ENCODE results near the gene PGC. TPM values are rescaled to one million over a fixed set of nuclear protein-coding genes. Genes with fewer than 3 reads are reported as not detected.

Gene PGC
- polyA plus RNA-seq, 3 donors from 2014 or later = not detected

DNA sequence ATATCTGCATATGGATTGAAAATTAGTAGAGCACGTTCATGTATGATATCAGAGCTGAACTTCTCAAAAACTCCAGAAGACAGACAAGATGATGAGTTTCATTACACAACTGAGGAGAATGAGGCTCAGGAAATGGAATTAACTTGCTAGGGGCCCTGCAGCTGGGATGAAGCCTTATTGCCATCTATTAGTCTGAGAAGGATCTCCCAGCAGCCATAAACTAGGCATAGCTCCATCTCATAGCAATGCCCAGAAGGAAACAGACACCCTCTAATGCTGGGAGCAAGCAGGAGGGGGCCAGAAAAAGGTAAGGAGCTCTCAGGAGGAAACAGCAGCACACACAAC is 29.8 kb downstream of the PGC start:
- no peaks in the 10 kb centered on the region for H3K9me3 Mint-ChIP-seq
- peaks cover 59 to 75% of the 10 kb centered on the region in 2 donors for H3K4me1 Mint-ChIP-seq
- H3K27me3 Mint-ChIP-seq (ENCODE audit: low read depth in 3 of 3) = peaks cover 0 to 3% (median 0%) of the 10 kb centered on the region in 3 donors
- H3K36me3 Mint-ChIP-seq = no peaks in the 10 kb centered on the region
- peak overlapping the region; percentile 14 to 77 (median 71) for H3K27ac Mint-ChIP-seq
- peak overlapping the region in 1 of 5 donors; percentile 27 for H3K4me3 Mint-ChIP-seq
- DNase-seq = no peak

DNA sequence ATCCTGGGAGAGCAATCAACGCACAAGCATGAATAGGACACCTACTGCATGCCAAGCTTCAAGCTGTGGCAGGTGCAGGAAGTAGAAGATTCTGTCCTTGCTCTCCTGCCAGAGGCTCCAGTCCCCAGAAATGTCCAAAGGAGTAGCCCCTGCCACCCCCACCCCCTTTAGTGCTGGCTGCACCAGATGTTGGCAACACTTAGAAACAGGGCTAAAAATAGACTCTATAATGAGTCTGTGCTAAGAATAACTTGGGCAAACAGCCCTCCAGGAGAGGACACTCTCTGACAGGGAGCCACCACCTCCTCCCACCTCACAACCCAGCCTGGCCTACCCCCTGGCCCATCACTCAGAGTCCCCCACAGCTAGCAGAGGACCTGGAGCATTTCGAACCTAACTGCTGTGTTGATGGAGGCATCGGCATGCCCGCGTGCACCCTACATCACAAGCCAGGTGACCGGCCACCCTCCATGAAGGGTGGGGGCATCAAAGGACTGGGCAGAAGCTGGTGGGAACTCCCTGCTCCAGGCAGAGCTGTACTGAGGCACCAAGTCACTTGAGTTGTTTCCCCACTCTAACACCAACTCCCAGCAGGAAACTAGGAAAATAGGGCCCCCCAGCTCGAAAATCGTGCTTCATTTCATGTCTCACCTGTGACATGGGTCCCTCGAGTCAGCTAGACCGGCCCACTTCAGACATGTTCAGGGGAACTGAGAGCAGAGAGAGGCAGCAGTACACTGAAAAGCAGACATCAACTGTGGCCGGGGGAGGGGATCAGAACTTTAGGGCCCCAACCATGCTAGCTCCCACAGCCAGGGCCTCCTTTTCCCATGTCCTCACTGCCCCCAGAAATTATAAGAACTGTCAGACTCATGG is 30.4 kb downstream of the PGC start:
- peak overlapping the region; percentile 30 to 84 (median 79) for H3K27ac Mint-ChIP-seq
- no peaks in the 10 kb centered on the region for H3K36me3 Mint-ChIP-seq
- DNase-seq = no peak
- H3K27me3 Mint-ChIP-seq (ENCODE audit: low read depth in 3 of 3) = peaks cover 0 to 3% (median 0%) of the 10 kb centered on the region in 3 donors
- peaks cover 58 to 72% of the 10 kb centered on the region in 2 donors for H3K4me1 Mint-ChIP-seq
- H3K4me3 Mint-ChIP-seq = peak overlapping the region in 2 of 5 donors; percentile 24 to 33
- H3K9me3 Mint-ChIP-seq = no peaks in the 10 kb centered on the region

DNA sequence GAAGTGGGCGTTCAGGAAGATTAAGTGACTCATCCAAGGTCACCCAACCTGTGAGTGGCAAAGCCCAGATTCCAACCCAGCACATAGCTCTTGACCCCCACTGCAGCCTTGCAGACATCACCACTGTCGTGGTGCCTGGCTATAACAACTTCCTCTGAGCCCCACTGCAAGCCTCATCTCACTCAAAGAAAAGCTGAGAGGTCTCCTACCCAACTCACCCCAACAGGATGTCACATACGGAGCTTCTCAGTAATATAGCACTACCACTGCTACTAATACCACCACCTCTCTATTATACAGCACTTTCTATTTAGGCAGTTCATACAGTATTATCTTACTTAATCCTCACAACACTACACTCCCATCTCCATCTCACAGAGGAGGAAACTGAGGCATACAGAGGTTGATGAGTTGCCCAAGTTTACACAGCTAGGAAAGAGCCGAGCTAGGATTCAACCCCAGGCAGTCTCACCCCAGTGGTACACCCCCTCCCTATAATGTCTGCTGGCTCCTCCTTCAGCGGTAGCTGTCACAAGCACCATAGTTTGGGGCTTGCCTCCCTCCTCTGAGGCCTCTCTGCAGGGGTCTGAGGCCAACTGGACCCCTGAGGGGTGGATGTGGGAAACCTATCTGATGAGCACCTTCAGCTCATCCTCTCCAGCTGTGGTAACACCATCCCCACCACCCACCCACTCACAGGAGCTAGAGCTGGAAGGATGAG is 31.2 kb downstream of the PGC start:
- Mint-ChIP-seq H3K4me3 (peak overlapping the region; percentile 3 to 57 (median 33)), H3K9me3 (no peaks in the 10 kb centered on the region), H3K27me3 (ENCODE audit: low read depth in 3 of 3) (peaks cover 0 to 3% (median 0%) of the 10 kb centered on the region in 3 donors), H3K36me3 (no peaks in the 10 kb centered on the region), H3K27ac (peak overlapping the region; percentile 70 to 84 (median 80)), H3K4me1 (peaks cover 51 to 65% of the 10 kb centered on the region in 2 donors)
- no peak for DNase-seq

DNA sequence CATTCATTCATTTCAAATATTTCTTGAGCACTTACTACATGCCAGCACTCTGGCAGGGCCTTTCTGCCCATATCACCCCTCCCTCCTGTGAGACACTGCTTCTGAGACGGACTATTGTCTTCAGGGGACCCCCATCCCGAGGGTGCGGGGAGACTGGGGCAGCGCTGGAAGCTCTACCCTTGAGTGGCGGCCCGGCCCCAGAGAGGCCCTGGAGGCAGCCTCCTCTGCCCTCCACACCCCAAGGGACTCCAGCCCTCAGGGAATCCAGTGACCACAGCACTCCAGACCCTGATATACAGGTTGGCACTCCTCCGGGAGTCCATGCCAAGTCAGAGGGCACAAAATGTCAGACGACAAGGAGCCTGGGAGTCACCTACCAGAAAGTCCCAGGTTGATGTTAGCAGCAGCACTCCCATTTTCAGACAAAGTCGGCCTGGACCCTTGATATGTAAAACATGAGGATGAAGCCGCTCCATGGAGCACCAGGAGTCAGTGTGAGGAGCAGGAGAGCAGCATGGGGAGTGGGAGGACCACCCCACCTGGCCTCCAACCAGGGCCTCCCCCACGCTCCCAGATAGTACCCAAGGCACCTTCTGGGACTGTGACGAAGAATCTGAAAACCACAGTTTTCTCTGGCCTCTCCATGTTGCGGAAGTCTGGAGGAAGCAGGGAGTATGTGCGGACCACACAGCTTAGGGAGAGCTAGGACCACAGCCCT is 32.5 kb downstream of the PGC start:
- DNase-seq = no peak
- Mint-ChIP-seq H3K27ac (peak overlapping the region in 2 of 6 donors; percentile 15 to 68), H3K36me3 (peaks cover 0 to 5% (median 3%) of the 10 kb centered on the region in 3 donors), H3K27me3 (ENCODE audit: low read depth in 3 of 3) (peaks cover 0 to 3% (median 0%) of the 10 kb centered on the region in 3 donors), H3K9me3 (no peaks in the 10 kb centered on the region), H3K4me3 (no peak overlapping the region), H3K4me1 (peaks cover 46 to 57% of the 10 kb centered on the region in 2 donors)

DNA sequence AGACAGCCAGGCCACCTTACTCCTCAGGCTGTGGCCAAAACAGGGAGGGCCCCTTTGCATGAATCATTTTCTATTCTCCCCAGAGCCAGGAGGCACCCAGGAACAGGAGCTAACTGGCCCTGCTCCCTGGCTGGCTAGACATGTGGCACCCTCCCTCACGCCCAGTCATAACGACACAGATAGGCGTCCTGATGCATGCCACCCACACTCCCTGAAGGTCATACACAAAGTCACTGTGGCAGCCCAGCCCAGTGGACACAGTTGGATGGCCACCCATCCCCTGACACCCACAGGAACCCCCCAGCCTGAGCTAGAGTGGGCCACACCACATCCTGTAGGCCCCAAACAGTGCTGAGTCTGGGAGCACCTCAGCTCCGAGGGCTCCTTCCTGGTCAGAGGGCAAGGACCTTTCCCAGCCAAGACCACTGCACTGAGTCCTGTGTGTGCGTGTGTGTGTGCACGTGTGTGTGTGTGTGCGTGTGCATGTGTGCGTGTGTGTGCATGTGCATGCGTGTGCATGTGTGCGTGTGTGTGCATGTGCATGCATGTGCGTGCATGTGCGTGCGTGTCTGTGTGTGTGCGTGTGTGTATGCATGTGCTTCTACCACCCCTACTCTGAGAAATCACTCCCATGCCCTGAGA is 33.4 kb downstream of the PGC start:
- H3K4me3 Mint-ChIP-seq = no peak overlapping the region
- H3K27me3 Mint-ChIP-seq (ENCODE audit: low read depth in 3 of 3) = peaks cover 0 to 5% (median 0%) of the 10 kb centered on the region in 3 donors
- peaks cover 0 to 9% (median 3%) of the 10 kb centered on the region in 3 donors for H3K36me3 Mint-ChIP-seq
- DNase-seq = no peak
- peaks cover 49 to 53% of the 10 kb centered on the region in 2 donors for H3K4me1 Mint-ChIP-seq
- no peaks in the 10 kb centered on the region for H3K9me3 Mint-ChIP-seq
- peak overlapping the region in 5 of 6 donors; percentile 15 to 79 (median 68) for H3K27ac Mint-ChIP-seq

DNA sequence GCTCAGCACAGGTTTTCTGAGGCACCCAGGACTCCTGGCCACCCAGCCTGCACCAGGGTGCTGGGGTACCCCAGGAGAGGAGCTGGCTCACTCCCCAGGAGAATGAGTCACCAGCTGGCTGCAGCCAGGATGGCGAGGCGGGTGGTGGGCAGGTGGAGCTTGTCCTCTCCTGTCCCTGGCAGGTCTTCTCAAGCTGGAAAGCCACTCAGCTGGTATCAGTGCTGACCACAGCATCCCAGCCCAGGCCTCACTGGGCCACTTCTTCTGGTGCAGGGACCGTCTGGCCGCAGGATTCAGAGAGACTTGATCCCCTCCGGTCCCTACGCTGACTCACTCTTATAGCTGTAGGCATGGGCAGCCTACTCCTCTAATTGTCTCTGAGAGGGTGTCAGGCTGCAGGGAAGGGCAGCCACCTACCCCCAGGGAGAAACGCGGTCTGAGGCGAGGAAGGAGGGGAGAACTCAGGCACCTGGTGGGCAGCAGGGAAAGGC is 34.0 kb downstream of the PGC start:
- Mint-ChIP-seq H3K27ac (peak overlapping the region in 2 of 6 donors; percentile 40 to 68), H3K9me3 (no peaks in the 10 kb centered on the region), H3K36me3 (peaks cover 0 to 9% (median 3%) of the 10 kb centered on the region in 3 donors), H3K27me3 (ENCODE audit: low read depth in 3 of 3) (peaks cover 0 to 5% (median 0%) of the 10 kb centered on the region in 3 donors), H3K4me3 (no peak overlapping the region), H3K4me1 (peaks cover 52 to 55% of the 10 kb centered on the region in 2 donors)
- DNase-seq = no peak

DNA sequence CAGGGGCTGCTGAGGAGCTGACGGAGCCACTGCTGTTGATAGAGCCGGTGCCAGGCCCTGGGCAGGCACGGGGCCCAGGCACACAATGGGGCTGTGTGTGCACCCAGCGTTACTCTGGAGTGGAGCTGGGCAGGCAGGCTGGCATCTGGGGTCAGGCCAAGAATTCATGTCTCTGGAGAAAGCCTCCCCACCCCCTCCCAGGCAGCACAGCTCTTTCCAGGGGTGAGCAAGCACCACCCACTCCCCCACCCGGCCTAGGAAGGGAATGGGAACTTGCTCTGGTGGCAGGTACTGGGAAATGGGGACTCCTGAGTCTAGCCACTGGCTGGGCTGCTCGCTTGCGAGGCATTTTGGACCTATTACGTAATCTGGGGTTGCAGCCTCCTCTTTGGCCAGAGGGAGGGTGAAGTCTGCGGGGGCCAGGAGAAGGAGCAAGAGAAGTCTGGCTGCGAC is 34.5 kb downstream of the PGC start:
- Mint-ChIP-seq H3K27me3 (ENCODE audit: low read depth in 3 of 3) (peaks cover 0 to 5% (median 0%) of the 10 kb centered on the region in 3 donors), H3K4me1 (peaks cover 53 to 55% of the 10 kb centered on the region in 2 donors)

DNA sequence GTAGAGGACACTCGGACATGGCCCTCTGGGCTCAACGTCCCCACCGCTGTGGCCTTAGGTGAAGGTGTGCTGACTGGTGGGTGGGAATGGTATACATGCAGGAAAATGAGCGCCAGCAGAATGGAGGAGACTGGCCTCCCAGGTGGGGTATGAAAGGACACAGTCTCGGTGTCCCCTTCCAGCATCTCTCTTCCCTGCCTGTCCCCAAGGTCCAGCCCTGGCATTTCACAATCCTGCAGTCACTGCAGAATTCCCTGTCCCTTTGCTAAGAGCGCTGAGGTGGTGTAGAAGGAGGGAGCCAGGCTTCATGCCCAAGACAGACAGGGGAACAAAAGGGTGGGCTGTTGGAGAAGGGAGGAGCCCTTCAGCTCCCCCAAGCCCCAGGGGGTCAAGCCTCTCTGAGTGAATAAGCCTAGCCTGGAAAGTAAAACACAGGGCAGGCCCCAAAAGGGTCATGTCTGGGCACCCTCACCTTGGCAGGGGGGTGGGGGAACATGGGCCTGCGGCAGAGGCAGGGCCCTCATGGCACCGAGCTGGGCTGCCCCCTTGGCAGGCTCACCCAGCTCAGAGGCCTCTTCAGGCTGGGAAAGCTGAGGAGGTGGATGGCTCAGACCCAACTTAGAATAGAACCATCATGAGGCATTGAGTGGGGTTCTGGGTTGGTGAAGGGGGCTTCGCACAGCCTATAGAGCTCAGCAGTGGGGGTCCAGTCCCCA is 35.7 kb downstream of the PGC start:
- peaks cover 53 to 55% of the 10 kb centered on the region in 2 donors for H3K4me1 Mint-ChIP-seq
- H3K36me3 Mint-ChIP-seq = peaks cover 0 to 9% (median 3%) of the 10 kb centered on the region in 3 donors
- H3K27ac Mint-ChIP-seq = peak overlapping the region in 2 of 6 donors; percentile 51 to 65
- H3K27me3 Mint-ChIP-seq (ENCODE audit: low read depth in 3 of 3) = peaks cover 0 to 7% (median 0%) of the 10 kb centered on the region in 3 donors
- H3K4me3 Mint-ChIP-seq = no peak overlapping the region
- DNase-seq = no peak
- H3K9me3 Mint-ChIP-seq = no peaks in the 10 kb centered on the region

More for the DNA sequence above, 34.5 kb downstream of the PGC start:
- no peak overlapping the region for H3K4me3 Mint-ChIP-seq
- no peaks in the 10 kb centered on the region for H3K9me3 Mint-ChIP-seq
- peaks cover 0 to 9% (median 3%) of the 10 kb centered on the region in 3 donors for H3K36me3 Mint-ChIP-seq
- no peak for DNase-seq
- peak overlapping the region in 1 of 6 donors; percentile 24 for H3K27ac Mint-ChIP-seq

DNA sequence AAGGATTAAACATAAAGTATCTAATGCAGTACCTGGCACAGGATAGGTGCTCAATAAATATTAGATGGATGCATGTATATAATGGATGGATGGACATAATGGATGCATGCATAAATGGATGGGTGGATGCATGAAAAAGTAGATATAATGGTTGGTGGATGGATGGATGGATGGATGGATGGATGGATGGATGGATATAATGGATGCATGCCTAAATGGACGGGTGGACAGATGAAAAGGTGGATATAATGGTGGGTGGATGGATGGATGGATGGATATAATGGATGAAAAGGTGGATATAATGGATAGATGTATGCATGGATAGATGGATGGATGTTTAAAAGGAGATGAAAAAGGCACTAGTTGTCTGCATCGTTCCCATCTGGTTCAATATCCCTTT is 37.8 kb downstream of the PGC start:
- Mint-ChIP-seq H3K4me3 (no peak overlapping the region), H3K27me3 (ENCODE audit: low read depth in 3 of 3) (peaks cover 0 to 3% (median 3%) of the 10 kb centered on the region in 3 donors), H3K4me1 (peaks cover 62 to 63% of the 10 kb centered on the region in 2 donors), H3K9me3 (no peaks in the 10 kb centered on the region), H3K36me3 (peaks cover 0 to 9% (median 3%) of the 10 kb centered on the region in 3 donors), H3K27ac (peak overlapping the region in 4 of 6 donors; percentile 2 to 92 (median 49))
- no peak for DNase-seq

DNA sequence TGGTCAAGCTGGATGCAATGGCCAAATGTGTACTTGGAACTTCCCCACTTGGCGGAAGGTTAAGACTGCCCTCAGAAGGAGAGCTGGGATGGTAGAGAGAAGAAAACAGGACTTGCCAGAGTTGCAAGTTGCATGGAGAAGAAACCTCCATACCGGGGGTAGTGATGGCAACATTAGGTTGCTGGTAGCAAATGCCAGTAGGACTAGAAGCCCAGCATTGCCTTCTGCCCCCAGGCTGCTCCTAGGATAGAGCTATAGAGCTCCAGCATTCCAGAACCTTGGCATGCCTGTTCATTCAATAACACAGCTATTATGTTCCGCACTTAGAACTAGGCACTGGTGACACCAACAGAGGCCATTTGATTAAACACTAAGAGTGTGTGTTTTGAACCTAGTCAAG is 38.3 kb downstream of the PGC start:
- Mint-ChIP-seq H3K27me3 (ENCODE audit: low read depth in 3 of 3) (peaks cover 0 to 5% (median 3%) of the 10 kb centered on the region in 3 donors), H3K9me3 (no peaks in the 10 kb centered on the region), H3K4me1 (peaks cover 61 to 62% of the 10 kb centered on the region in 2 donors), H3K36me3 (peaks cover 0 to 9% (median 3%) of the 10 kb centered on the region in 3 donors), H3K27ac (peak overlapping the region in 3 of 6 donors; percentile 89 to 98 (median 92)), H3K4me3 (no peak overlapping the region)
- no peak for DNase-seq

DNA sequence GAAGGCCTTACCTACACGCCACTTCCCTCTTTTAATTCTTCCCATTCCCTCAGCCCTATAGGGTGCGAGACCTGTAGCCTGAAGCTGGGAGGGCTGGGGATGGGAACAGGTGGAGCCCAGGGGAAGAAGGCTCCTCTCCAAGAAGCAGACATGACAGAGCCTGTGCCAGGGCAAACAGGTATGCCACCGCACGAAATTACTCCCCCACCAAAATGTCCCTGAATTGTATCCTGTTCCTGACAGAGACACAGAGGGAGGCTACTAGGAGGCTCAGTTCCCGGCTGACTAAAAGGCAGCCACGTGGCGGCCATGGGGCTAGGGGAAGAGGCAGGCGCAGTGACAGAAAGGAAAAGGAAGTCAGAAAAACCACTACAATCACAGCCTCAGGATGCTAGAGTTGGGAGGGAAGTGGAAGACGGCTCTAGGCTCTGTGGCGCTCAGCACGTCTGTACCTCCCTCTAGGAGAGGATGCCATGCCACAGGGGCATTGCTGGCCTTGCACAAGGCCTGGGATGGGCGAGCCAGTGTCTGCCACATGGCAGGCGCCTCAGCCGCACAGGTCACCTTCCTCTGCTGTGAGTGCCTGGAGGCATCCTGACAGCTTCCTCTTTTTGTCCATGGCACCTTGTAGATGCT is 39.5 kb downstream of the PGC start:
- Mint-ChIP-seq H3K9me3 (no peaks in the 10 kb centered on the region), H3K4me1 (peaks cover 59 to 62% of the 10 kb centered on the region in 2 donors), H3K4me3 (peak overlapping the region; percentile 39 to 74 (median 68)), H3K36me3 (peaks cover 0 to 9% (median 3%) of the 10 kb centered on the region in 3 donors), H3K27me3 (ENCODE audit: low read depth in 3 of 3) (peaks cover 0 to 5% (median 3%) of the 10 kb centered on the region in 3 donors), H3K27ac (peak overlapping the region; percentile 66 to 98 (median 90))
- peak; percentile 31 to 45 (median 45) for DNase-seq

Data from immature natural killer cell (primary cell).